ENCODE measurements around the gene SVOPL. TPM values are rescaled to one million over a fixed set of nuclear protein-coding genes. Genes with fewer than 3 reads are reported as not detected.

The SVOPL gene
- total RNA-seq, 4 donors from 2014 or later, result 0.28 to 1.5 TPM; not detected in 2

GRCh38 chr7:138720286-138720685, 19.1 kb upstream of the SVOPL start:
- H3K27ac ChIP-seq, result no peak overlapping the region
- H3K9me3 ChIP-seq, result no peaks in the 10 kb centered on the region
- H3K27me3 ChIP-seq, result no peaks in the 10 kb centered on the region
- H3K36me3 ChIP-seq, result no peaks in the 10 kb centered on the region
- H3K4me1 ChIP-seq, result no peaks in the 10 kb centered on the region
- no peak for TF ChIP-seq POLR2A (IDR thresholded peaks at IDR 0.05)
- TF ChIP-seq CTCF (IDR thresholded peaks at IDR 0.05), result no peak
- intact Hi-C loops (cut with DNase I; ENCODE audit: low total_unique reads), result no loop called here
- no peak overlapping the region for H3K4me3 ChIP-seq
- DNase-seq, result no peak

GRCh38 chr7:138716889-138717288, 15.7 kb upstream of the SVOPL start:
- no peaks in the 10 kb centered on the region for H3K9me3 ChIP-seq
- no peak for DNase-seq
- no peaks in the 10 kb centered on the region for H3K4me1 ChIP-seq
- TF ChIP-seq CTCF (IDR thresholded peaks at IDR 0.05) (no peak), POLR2A (IDR thresholded peaks at IDR 0.05) (no peak)
- no peak overlapping the region for H3K27ac ChIP-seq
- intact Hi-C loops (cut with DNase I; ENCODE audit: low total_unique reads), result no loop called here
- H3K4me3 ChIP-seq, result no peak overlapping the region
- H3K36me3 ChIP-seq, result no peaks in the 10 kb centered on the region
- H3K27me3 ChIP-seq, result no peaks in the 10 kb centered on the region

GRCh38 chr7:138713191-138713590, 12.0 kb upstream of the SVOPL start:
- H3K27me3 ChIP-seq, result no peaks in the 10 kb centered on the region
- intact Hi-C loops (cut with DNase I; ENCODE audit: low total_unique reads), result no loop called here
- TF ChIP-seq POLR2A (IDR thresholded peaks at IDR 0.05), result no peak
- TF ChIP-seq CTCF (IDR thresholded peaks at IDR 0.05), result no peak

GRCh38 chr7:138712652-138713051, 11.5 kb upstream of the SVOPL start:
- Histone ChIP-seq H3K36me3 (no peaks in the 10 kb centered on the region), H3K4me3 (no peak overlapping the region), H3K4me1 (no peaks in the 10 kb centered on the region), H3K27me3 (no peaks in the 10 kb centered on the region), H3K9me3 (no peaks in the 10 kb centered on the region), H3K27ac (no peak overlapping the region)
- TF ChIP-seq CTCF (IDR thresholded peaks at IDR 0.05) (no peak), POLR2A (IDR thresholded peaks at IDR 0.05) (no peak)
- no peak for DNase-seq
- intact Hi-C loops (cut with DNase I; ENCODE audit: low total_unique reads), result no loop called here

More at GRCh38 chr7:138713191-138713590, 12.0 kb upstream of the SVOPL start:
- Histone ChIP-seq H3K36me3 (no peaks in the 10 kb centered on the region), H3K4me3 (no peak overlapping the region), H3K9me3 (no peaks in the 10 kb centered on the region), H3K4me1 (no peaks in the 10 kb centered on the region), H3K27ac (no peak overlapping the region)
- DNase-seq, result no peak

- no peak overlapping the region for H3K27ac ChIP-seq
- DNase-seq, result no peak
- H3K36me3 ChIP-seq, result no peaks in the 10 kb centered on the region
- no peak overlapping the region for H3K4me3 ChIP-seq
- no peaks in the 10 kb centered on the region for H3K9me3 ChIP-seq
- no peaks in the 10 kb centered on the region for H3K27me3 ChIP-seq
- intact Hi-C loops (cut with DNase I; ENCODE audit: low total_unique reads), result no loop called here
- TF ChIP-seq POLR2A (IDR thresholded peaks at IDR 0.05) (no peak), CTCF (IDR thresholded peaks at IDR 0.05) (no peak)
- H3K4me1 ChIP-seq, result no peaks in the 10 kb centered on the region
Measured at GRCh38 chr7:138710536-138711385, 9.6 kb upstream of the SVOPL start.

Measured in uterus (tissue), 4 donors.